Muscle layer of colon (tissue), 2 donors: ENCODE results near the gene DACT2.

Source experiments
- H3K27ac ChIP-seq: one replicate; pipeline ENCODE4 v1.7.0; 2013; ENCODE audit warnings: low read depth, mild to moderate bottlenecking, low read length, moderate library complexity
- H3K27me3 ChIP-seq, 2 donors: one replicate each; pipeline ENCODE4 v1.7.0; 2013; ENCODE audit warnings: low read length in 2 of 2, mild to moderate bottlenecking in 2 of 2; ENCODE audit not compliant: insufficient read depth in 2 of 2, control insufficient read depth in 1 of 2
- H3K36me3 ChIP-seq: one replicate; pipeline ENCODE4 v1.7.0; 2013; ENCODE audit warnings: mild to moderate bottlenecking, low read length; ENCODE audit not compliant: insufficient read depth
- H3K4me1 ChIP-seq: one replicate; pipeline ENCODE4 v1.7.0; 2013; ENCODE audit warnings: mild to moderate bottlenecking, low read length; ENCODE audit not compliant: insufficient read depth
- H3K4me3 ChIP-seq, 2 donors: one replicate each; pipeline ENCODE4 v1.7.0; 2013; ENCODE audit warnings: low read length in 2 of 2, low read depth in 1 of 2, mild to moderate bottlenecking in 1 of 2, moderate library complexity in 1 of 2
- H3K9ac ChIP-seq: one replicate; pipeline ENCODE4 v1.7.0; 2013; ENCODE audit warnings: low read length
- H3K9me3 ChIP-seq: one replicate; pipeline ENCODE4 v1.7.0; 2013; ENCODE audit warnings: mild to moderate bottlenecking, low read length
- donor health status: abdominal sarcoma.
- donor health status: Adenocarcinoma of cecum.

Gene DACT2

GRCh38 chr6:168265394-168265793, 54.2 kb downstream of the DACT2 start:
- no peak overlapping the region for H3K27ac ChIP-seq
- H3K4me3 ChIP-seq, result no peak overlapping the region
- H3K9me3 ChIP-seq, result no peaks in the 10 kb centered on the region
- no peaks in the 10 kb centered on the region for H3K4me1 ChIP-seq
- H3K27me3 ChIP-seq, result no peaks in the 10 kb centered on the region
- H3K9ac ChIP-seq, result no peak overlapping the region
- H3K36me3 ChIP-seq, result no peaks in the 10 kb centered on the region

DNA sequence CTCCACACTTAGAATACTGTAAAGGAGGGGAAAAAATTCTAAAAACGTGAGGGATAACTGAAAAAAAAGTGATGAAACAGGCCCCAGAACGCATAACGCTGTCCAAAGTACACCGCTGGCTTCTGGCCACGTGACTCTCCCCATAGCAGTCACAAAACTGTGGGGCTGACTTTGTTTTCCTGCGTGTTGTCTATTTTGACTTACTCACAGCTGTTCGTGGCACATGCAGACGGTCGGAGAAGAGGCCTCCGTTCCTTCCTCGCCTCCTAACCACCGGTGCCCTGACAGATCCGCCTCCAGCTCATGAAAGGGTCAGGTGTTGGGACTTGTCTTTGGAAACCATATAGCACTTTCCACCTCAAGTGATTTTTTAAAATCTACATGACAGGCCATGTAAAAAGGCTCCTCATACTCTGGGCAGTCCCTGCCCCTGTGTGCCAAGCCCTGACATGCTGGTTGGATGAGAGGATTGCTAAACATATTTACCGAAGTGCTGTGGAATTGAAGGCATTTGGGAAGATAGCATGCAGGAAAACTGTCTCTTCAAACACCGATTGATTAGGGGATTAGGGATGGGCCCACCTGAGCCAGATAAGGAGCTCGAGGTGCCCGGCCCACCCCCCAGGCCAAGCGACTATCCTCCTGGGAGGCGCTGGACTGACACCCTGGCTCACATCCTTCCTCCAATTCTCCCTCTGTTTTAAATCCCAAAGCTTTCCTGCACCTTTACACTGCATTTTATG, 54.8 kb downstream of the DACT2 start:
- Histone ChIP-seq H3K27ac (no peak overlapping the region), H3K36me3 (no peaks in the 10 kb centered on the region), H3K4me1 (no peaks in the 10 kb centered on the region), H3K4me3 (no peak overlapping the region), H3K9me3 (no peaks in the 10 kb centered on the region), H3K9ac (no peak overlapping the region), H3K27me3 (no peaks in the 10 kb centered on the region)

DNA sequence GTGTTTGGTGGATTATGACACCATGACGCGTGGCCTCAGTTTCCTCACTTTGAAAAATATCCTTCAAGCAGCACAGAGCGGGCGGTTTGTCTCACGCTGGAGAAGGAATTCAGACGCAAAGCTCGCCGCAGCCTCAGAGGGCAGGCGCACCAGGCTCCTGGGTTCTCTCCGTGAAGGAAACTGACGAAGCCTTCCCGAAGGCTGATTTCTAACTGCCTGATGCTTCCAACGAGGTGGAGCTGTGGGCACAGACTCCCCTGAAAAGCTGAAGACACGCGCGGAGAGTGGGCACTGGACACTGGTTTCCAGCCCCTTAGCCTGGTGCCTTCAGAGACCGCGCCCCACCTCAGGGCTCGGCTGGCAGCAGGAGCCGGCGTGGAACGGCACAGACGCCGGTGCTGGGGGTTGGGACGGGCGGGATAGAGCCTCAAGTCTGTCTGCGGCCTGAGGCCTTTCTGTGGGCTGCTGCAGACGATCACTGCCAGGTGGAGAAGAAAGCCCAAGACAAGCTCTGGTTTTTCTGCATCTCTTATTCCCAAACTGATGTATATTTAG, 56.1 kb downstream of the DACT2 start:
- H3K36me3 ChIP-seq, result no peaks in the 10 kb centered on the region
- H3K4me3 ChIP-seq, result no peak overlapping the region
- no peaks in the 10 kb centered on the region for H3K4me1 ChIP-seq
- H3K9ac ChIP-seq, result no peak overlapping the region
- H3K27ac ChIP-seq, result no peak overlapping the region
- H3K27me3 ChIP-seq, result no peaks in the 10 kb centered on the region
- H3K9me3 ChIP-seq, result no peaks in the 10 kb centered on the region

GRCh38 chr6:168261234-168261633, 58.3 kb downstream of the DACT2 start:
- no peak overlapping the region for H3K27ac ChIP-seq
- H3K4me3 ChIP-seq, result no peak overlapping the region
- no peak overlapping the region for H3K9ac ChIP-seq
- H3K27me3 ChIP-seq, result no peaks in the 10 kb centered on the region
- no peaks in the 10 kb centered on the region for H3K36me3 ChIP-seq
- no peaks in the 10 kb centered on the region for H3K9me3 ChIP-seq
- no peaks in the 10 kb centered on the region for H3K4me1 ChIP-seq

- H3K36me3 ChIP-seq, result no peaks in the 10 kb centered on the region
- no peak overlapping the region for H3K4me3 ChIP-seq
- no peaks in the 10 kb centered on the region for H3K27me3 ChIP-seq
- H3K4me1 ChIP-seq, result no peaks in the 10 kb centered on the region
- no peaks in the 10 kb centered on the region for H3K9me3 ChIP-seq
- H3K27ac ChIP-seq, result no peak overlapping the region
- H3K9ac ChIP-seq, result no peak overlapping the region
Observed at GRCh38 chr6:168260420-168260987, 59.1 kb downstream of the DACT2 start.

DNA sequence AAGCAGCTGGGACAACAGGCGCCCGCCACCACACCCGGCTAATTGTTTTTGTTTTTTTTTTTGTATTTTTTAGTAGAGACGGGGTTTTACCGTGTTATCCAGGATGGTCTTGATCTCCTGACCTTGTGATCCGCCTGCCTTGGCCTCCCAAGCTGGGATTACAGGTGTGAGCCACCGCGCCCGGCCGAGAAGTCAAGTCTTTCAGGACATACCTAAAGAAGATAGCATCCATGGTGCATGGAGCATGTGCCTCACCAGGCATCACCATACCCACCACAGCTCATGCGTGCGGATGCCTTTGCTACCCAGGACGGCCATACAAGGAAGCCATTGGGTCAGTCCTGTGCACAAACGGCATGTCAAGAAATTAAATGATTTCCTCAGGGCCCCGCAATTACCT, 60.8 kb downstream of the DACT2 start:
- Histone ChIP-seq H3K4me1 (no peaks in the 10 kb centered on the region), H3K27me3 (no peaks in the 10 kb centered on the region), H3K9me3 (no peaks in the 10 kb centered on the region), H3K4me3 (no peak overlapping the region), H3K9ac (no peak overlapping the region), H3K36me3 (no peaks in the 10 kb centered on the region), H3K27ac (no peak overlapping the region)

DNA sequence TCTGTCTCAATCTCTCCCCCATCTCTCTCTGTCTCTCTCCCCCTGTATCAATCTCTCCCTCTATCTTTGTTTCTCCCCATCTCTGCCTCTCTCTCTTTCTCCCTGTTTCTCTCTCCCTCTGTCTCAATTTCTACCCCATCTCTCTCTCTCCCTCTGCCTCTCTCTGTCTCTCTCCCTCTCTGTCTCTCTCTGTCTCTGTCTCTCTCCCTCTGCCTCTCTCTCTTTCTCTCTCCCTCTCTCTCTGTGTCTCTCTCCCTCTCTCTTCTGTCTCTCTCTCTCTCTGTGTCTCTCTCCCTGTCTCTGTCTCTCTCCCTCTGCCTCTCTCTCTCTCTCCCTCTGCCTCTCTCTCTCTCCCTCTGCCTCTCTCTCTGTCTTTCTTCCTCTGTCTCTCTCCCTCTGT, 62.6 kb downstream of the DACT2 start:
- Histone ChIP-seq H3K4me3 (no peak overlapping the region), H3K9me3 (no peaks in the 10 kb centered on the region), H3K27me3 (no peaks in the 10 kb centered on the region), H3K4me1 (no peaks in the 10 kb centered on the region), H3K9ac (no peak overlapping the region), H3K36me3 (no peaks in the 10 kb centered on the region), H3K27ac (no peak overlapping the region)
